Gastroesophageal sphincter (tissue), 4 donors: ENCODE data around the gene CCDC88A. TPM values are rescaled to one million over a fixed set of nuclear protein-coding genes. Genes with fewer than 3 reads are reported as not detected.
"Not testable (repeated sequence)": the region's sequence is repeated elsewhere in the genome, so short reads cannot be mapped to it uniquely, and the experiment has no call there.

Source experiments
- ATAC-seq: fragments of 150-250 bp; one replicate; pipeline ENCODE4 v1.9.1; 2016; ENCODE audit warnings: mild to moderate bottlenecking, moderate library complexity
- H3K27ac ChIP-seq, 4 donors: fragments of 200-600 bp; sonication (generic) in 3 of 4; 1 replicate in 3 of 4; 2 replicates in 1 of 4; pipeline ENCODE4 v1.5.1; 2016 to 2019
- H3K27me3 ChIP-seq: fragments of 200-600 bp; sonication (generic); one replicate; pipeline ENCODE4 v1.5.1; 2019
- H3K36me3 ChIP-seq, 2 donors: fragments of 200-600 bp; sonication (generic); one replicate each; pipeline ENCODE4 v1.5.1; 2019; ENCODE audit warnings: control low read depth in 1 of 2
- H3K4me1 ChIP-seq, 3 donors: fragments of 200-600 bp; sonication (generic); 1 replicate in 2 of 3; 2 replicates in 1 of 3; pipeline ENCODE4 v1.5.1; 2016 to 2019; ENCODE audit warnings: control low read depth in 2 of 3
- H3K4me3 ChIP-seq, 2 donors: fragments of 200-600 bp; sonication (generic); one replicate each; pipeline ENCODE4 v1.5.1; 2019; ENCODE audit warnings: mild to moderate bottlenecking in 1 of 2, moderate library complexity in 1 of 2
- H3K9me3 ChIP-seq, 3 donors: fragments of 200-600 bp; sonication (generic); one replicate each; pipeline ENCODE4 v1.5.1; 2017 to 2019; ENCODE audit warnings: control low read depth in 2 of 3
- EP300 ChIP-seq: sonication (generic); formaldehyde crosslinking; IDR thresholded peaks from one replicate; pipeline ENCODE4 v1.6.1; 2017; ENCODE audit warnings: antibody characterized with exemption, mild to moderate bottlenecking
- POLR2A ChIP-seq, 2 donors: fragments of 450-650 bp; IDR thresholded peaks; one replicate each; pipeline ENCODE4 v1.6.1; 2017; ENCODE audit warnings: antibody characterized with exemption in 2 of 2, mild to moderate bottlenecking in 2 of 2, moderate library complexity in 1 of 2
- POLR2AphosphoS5 ChIP-seq: sonication (generic); formaldehyde crosslinking; IDR thresholded peaks from one replicate; pipeline ENCODE4 v1.6.1; 2017; ENCODE audit warnings: antibody characterized with exemption
- WGBS, 2 donors: methylation state at CpG; one replicate each; pipeline ENCODE4 v1.1.5; 2018; ENCODE audit warnings: low coverage in 1 of 2; 5-methylcytosine and 5-hydroxymethylcytosine counted together
- total RNA-seq, 4 donors: library from RNA; depleted of rRNA; stranded (reverse); fragments of >200 nt; gene quantifications; one replicate each; pipeline ENCODE4 v1.1.0, GENCODE V29; 2016
- TF ChIP-seq, protein P1 (sequence below), 4 experiments: fragments of 200-600 bp in 2 of 4; fragments of 450-650 bp in 2 of 4; sonication (generic) in 1 of 4; IDR thresholded peaks; one replicate each; pipeline ENCODE4 v1.5.1; 2017 to 2019; ENCODE audit warnings: antibody characterized with exemption in 4 of 4, mild to moderate bottlenecking in 2 of 4, moderate library complexity in 2 of 4

CCDC88A gene
- total RNA-seq, 4 donors from 2014 or later: 42.5 to 63.5 (median 54.3) TPM

DNA sequence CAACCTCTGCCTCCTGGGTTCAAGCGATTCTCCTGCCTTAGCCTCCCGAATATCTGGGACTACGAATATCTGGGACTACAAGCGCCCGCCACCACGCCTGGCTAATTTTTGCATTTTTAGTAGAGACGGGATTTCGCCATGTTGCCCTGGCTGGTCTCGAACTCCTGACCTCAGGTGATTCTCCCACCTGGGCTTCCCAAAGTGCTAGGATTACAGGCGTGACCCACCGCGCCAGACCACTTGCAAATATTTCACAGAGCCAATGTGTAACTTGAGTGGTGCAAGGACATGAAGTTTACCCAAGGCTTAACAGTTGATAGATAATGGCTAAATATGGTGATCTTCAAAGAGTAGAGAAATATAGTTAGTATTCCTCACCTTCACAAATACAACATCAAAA is 136.6 kb downstream of the CCDC88A start:
- ATAC-seq: no peak
- peak overlapping the region in 3 of 4 donors; percentile 50 to 96 (median 94) for H3K27ac ChIP-seq
- no peaks in the 10 kb centered on the region for H3K36me3 ChIP-seq
- peak overlapping the region in 1 of 2 donors; percentile 71 for H3K4me3 ChIP-seq
- 90 to 100% methylated on average over 1 to 9 of the region's 12 CpGs for WGBS, 2 donors
- peaks cover 8% of the 10 kb centered on the region for H3K27me3 ChIP-seq
- H3K4me1 ChIP-seq: peaks cover 0 to 32% (median 0%) of the 10 kb centered on the region in 3 donors
- H3K9me3 ChIP-seq: no peaks in the 10 kb centered on the region
- TF ChIP-seq, protein P1, sequence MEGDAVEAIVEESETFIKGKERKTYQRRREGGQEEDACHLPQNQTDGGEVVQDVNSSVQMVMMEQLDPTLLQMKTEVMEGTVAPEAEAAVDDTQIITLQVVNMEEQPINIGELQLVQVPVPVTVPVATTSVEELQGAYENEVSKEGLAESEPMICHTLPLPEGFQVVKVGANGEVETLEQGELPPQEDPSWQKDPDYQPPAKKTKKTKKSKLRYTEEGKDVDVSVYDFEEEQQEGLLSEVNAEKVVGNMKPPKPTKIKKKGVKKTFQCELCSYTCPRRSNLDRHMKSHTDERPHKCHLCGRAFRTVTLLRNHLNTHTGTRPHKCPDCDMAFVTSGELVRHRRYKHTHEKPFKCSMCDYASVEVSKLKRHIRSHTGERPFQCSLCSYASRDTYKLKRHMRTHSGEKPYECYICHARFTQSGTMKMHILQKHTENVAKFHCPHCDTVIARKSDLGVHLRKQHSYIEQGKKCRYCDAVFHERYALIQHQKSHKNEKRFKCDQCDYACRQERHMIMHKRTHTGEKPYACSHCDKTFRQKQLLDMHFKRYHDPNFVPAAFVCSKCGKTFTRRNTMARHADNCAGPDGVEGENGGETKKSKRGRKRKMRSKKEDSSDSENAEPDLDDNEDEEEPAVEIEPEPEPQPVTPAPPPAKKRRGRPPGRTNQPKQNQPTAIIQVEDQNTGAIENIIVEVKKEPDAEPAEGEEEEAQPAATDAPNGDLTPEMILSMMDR (IDR thresholded peaks at IDR 0.05): no peak
- TF ChIP-seq EP300: no peak
- TF ChIP-seq POLR2A (IDR thresholded peaks at IDR 0.05): no peak
- no peak for TF ChIP-seq POLR2AphosphoS5

DNA sequence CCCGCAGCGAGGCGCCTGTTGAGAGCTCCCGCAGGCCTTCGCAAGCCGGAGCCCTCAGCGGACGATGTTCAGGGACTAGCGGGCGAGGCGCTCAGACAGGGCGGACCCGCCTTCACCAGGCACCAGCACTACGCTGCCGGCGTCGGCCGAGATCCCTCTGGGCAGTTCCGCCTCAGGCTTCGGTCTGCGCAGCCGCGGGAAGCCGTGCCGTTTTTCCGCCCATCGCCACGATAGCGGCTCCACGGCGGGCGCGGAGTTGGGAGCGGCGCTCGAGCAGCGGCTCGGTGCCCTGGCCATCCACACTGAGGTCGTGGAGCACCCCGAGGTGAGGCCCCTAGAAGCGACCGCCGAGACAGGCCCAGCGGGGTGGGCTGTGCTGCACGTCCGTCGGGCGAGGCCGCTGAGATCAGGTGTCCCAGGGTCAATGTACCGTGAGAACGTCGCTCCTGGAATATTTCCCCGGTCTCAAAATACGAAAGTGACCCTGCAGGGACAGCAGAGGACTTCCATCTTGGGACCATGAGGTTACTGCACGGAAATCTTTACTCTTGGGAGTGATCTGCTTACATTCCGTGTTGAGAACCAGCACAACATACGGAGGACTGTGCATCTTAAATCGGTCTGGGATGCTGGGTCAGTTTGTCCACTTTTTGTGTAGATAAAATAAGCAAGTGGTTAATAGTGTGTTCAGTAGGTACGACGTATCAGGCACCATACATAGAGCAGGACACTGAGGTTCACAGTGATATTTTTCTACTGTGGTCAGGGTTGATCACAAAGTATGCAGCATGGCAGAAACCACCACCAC is 137.3 kb downstream of the CCDC88A start:
- Histone ChIP-seq H3K36me3 (no peaks in the 10 kb centered on the region), H3K27me3 (peaks cover 8% of the 10 kb centered on the region), H3K9me3 (no peaks in the 10 kb centered on the region), H3K4me1 (peaks cover 0 to 30% (median 0%) of the 10 kb centered on the region in 3 donors), H3K27ac (peak overlapping the region; percentile 54 to 97 (median 95)), H3K4me3 (peak overlapping the region; percentile 69 to 71)
- ATAC-seq: peak; percentile 98
- WGBS, 2 donors: 1 to 4% methylated on average over 8 to 11 of the region's 60 CpGs
- peak; percentile 84 for TF ChIP-seq POLR2AphosphoS5
- TF ChIP-seq POLR2A (IDR thresholded peaks at IDR 0.05): peak; percentile 76 to 79
- TF ChIP-seq, protein P1 (IDR thresholded peaks at IDR 0.05): no peak
- no peak for TF ChIP-seq EP300

DNA sequence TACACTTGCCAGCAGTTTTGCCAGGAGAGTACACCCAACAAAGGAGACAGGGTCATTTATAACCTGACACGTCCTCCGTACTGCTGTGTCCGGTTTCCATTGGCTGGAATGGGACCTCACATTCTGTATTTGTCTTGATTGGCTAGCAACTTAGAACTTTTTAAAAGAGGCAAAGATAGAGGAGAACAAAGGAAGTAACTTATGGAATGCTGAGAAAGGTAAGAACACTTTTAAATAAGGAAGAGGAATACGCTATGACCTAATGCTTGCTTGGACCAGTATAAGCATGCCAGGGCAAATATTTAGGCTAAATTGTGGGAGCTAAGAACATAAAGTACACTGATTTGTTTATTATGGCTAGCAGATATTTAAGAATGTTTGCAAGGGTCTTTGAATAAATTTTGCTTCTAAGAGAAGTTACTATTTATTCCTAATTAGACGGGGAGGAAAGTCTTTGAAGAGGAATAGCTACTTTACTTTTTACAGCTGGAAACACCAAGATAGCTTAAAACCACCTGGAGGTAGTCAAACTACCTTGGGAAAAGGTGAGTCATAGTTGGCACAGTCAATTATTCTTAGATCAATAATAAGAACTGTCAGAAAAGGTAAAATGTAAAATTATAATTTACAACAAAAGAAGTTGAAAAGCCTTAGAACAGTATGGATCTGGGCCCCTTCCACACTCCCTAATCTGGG is 138.7 kb downstream of the CCDC88A start:
- peak overlapping the region in 2 of 4 donors; percentile 94 to 96 for H3K27ac ChIP-seq

DNA sequence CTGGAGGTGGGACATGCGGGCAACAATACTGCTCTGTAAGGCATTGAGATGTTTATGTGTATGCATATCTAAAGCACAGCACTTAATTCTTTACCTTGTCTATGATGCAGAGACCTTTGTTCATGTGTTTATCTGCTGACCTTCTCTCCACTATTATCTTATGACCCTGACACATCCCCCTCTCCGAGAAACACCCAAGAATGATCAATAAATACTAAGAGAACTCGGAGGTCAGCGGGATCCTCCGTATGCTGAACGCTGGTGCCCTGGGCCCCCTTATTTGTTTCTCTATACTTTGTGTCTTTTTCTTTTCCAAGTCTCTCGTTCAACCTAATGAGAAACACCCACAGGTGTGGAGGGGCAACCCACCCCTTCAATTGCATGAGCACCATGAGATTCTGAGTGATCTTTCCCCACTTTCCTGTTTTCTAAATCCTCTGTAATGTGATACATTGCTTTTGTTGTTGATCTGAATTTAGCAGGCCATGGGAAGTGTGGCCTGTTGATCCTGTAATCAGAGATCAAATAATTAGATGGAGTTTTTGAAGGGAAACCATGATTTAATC is 139.7 kb downstream of the CCDC88A start:
- peaks cover 0 to 21% (median 0%) of the 10 kb centered on the region in 3 donors for H3K4me1 ChIP-seq
- H3K27me3 ChIP-seq, H3K9me3 ChIP-seq, H3K36me3 ChIP-seq, H3K4me3 ChIP-seq, H3K27ac ChIP-seq, ATAC-seq: not testable (repeated sequence)
- WGBS, 2 donors: 60 to 68% methylated on average over 5 to 6 of the region's 7 CpGs

More for the DNA sequence above, 138.7 kb downstream of the CCDC88A start:
- H3K27me3 ChIP-seq, H3K36me3 ChIP-seq, H3K9me3 ChIP-seq, H3K4me3 ChIP-seq, ATAC-seq: not testable (repeated sequence)
- WGBS, 2 donors: 91 to 100% methylated on average over 1 to 5 of the region's 5 CpGs
- H3K4me1 ChIP-seq: peaks cover 0 to 30% (median 0%) of the 10 kb centered on the region in 3 donors

DNA sequence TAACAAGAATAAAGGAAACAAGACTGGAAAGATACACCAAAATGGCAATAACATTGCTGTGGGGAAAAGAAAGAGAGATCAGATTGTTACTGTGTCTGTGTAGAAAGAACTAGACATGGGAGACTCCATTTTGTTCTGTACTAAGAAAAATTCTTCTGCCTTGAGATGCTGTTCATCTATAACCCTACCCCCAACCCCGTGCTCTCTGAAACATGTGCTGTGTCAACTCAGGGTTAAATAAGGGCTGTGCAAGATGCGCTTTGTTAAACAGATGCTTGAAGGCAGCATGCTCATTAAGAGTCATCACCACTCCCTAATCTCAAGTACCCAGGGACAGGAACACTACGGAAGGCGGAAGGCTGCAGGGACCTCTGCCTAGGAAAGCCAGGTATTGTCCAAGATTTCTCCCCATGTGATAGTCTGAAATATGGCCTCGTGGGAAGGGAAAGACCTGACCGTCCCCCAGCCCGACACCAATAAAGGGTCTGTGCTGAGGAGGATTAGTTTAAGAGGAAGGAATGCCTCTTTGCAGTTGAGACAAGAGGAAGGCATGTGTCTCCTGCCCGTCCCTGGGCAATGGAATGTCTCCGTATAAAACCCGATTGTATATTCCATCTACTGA is 140.3 kb downstream of the CCDC88A start:
- WGBS, 2 donors: 30 to 33% methylated on average over 6 to 7 of the region's 10 CpGs
- peaks cover 0 to 19% (median 0%) of the 10 kb centered on the region in 3 donors for H3K4me1 ChIP-seq
- ATAC-seq, H3K27me3 ChIP-seq, H3K27ac ChIP-seq, H3K9me3 ChIP-seq, H3K4me3 ChIP-seq, H3K36me3 ChIP-seq: not testable (repeated sequence)

DNA sequence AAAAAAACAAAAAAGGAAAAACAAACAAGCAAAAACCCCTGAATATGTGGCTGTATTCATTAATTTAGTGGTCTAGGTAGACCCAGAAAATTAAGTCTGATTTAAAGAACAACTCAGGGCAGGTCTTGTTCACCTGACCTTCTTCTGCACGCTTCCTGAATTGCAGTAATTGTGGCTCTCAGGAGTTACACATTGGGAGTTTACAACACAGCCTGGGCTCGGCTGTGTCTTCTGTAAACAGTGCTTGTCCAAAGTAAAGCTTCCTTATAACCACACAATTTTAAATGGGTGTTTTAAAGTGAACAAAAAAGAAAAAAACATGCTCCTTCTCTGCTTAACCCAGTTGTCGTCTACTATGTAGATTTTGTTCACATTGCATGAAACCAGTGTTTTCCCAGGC is 142.3 kb downstream of the CCDC88A start:
- H3K9me3 ChIP-seq: no peaks in the 10 kb centered on the region
- 70 to 81% methylated on average over 3 of the region's 3 CpGs for WGBS, 2 donors
- H3K27ac ChIP-seq: no peak overlapping the region
- no peaks in the 10 kb centered on the region for H3K36me3 ChIP-seq
- no peak for TF ChIP-seq EP300
- no peak for TF ChIP-seq POLR2A (IDR thresholded peaks at IDR 0.05)
- TF ChIP-seq, protein P1 (IDR thresholded peaks at IDR 0.05): no peak
- TF ChIP-seq POLR2AphosphoS5: no peak
- ATAC-seq: no peak
- peaks cover 0 to 5% (median 0%) of the 10 kb centered on the region in 3 donors for H3K4me1 ChIP-seq
- H3K27me3 ChIP-seq: peaks cover 8% of the 10 kb centered on the region
- H3K4me3 ChIP-seq: no peak overlapping the region

DNA sequence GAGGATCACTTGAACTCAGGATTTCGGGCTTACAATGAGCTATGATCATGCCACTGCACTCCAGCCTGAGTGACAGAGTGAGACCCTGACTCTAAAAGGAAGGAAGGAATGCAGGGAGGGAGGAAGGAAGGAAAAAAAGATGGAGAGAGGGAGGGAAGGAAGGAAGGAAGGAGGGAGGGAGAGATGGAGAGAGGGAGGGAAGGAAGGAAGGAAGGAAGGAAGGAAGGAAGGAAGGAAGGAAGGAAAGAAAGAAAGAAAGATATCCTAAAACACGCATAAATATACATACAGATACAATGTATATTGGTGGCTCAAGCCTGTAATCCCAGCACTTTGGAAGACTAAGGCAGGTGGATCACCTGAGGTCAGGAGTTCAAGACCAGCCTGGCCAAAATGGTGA is 145.3 kb downstream of the CCDC88A start:
- H3K36me3 ChIP-seq, H3K27ac ChIP-seq, H3K9me3 ChIP-seq, H3K27me3 ChIP-seq, H3K4me1 ChIP-seq, ATAC-seq, H3K4me3 ChIP-seq: not testable (repeated sequence)
- WGBS, 2 donors: 78 to 79% methylated on average over 1 to 2 of the region's 2 CpGs
